Immature natural killer cell (primary cell): ENCODE results near the gene ITPRID2. TPM values are rescaled to one million over a fixed set of nuclear protein-coding genes. Genes with fewer than 3 reads are reported as not detected.

ENCODE experiments used
- DNase-seq, 3 donors: peaks; one replicate each; pipeline ENCODE4 v3.0.0; 2022; ENCODE audit warnings: mixed read lengths in 1 of 3
- H3K27ac Mint-ChIP-seq, 6 donors: one replicate each; pipeline ENCODE4 v1.8.0; 2020; ENCODE audit warnings: mixed read lengths in 6 of 6, mild to moderate bottlenecking in 5 of 6, inconsistent platforms in 4 of 6, moderate library complexity in 3 of 6
- H3K27me3 Mint-ChIP-seq, 3 donors: one replicate each; pipeline ENCODE4 v1.8.0; 2020 to 2021; ENCODE audit warnings: low read depth in 3 of 3, mild to moderate bottlenecking in 3 of 3, mixed read lengths in 3 of 3, moderate library complexity in 3 of 3, inconsistent platforms in 1 of 3
- H3K36me3 Mint-ChIP-seq, 3 donors: one replicate each; pipeline ENCODE4 v1.8.0; 2020; ENCODE audit warnings: mixed read lengths in 3 of 3, inconsistent platforms in 2 of 3, mild to moderate bottlenecking in 2 of 3
- H3K4me1 Mint-ChIP-seq, 2 donors: one replicate each; pipeline ENCODE4 v1.8.0; 2020; ENCODE audit warnings: inconsistent platforms in 2 of 2, mild to moderate bottlenecking in 2 of 2, mixed read lengths in 2 of 2, moderate library complexity in 1 of 2
- H3K4me3 Mint-ChIP-seq, 5 donors: one replicate each; pipeline ENCODE4 v1.8.0; 2020; ENCODE audit warnings: mild to moderate bottlenecking in 5 of 5, mixed read lengths in 5 of 5, inconsistent platforms in 3 of 5, moderate library complexity in 3 of 5
- H3K9me3 Mint-ChIP-seq, 6 donors: one replicate each; pipeline ENCODE4 v1.8.0; 2020; ENCODE audit warnings: mild to moderate bottlenecking in 6 of 6, mixed read lengths in 6 of 6, inconsistent platforms in 4 of 6, moderate library complexity in 3 of 6
- polyA plus RNA-seq, 3 donors: library from polyadenylated mRNA; unstranded; fragments of 300-500 nt; fragmentation: Illumina TruSeq; gene quantifications; one replicate each; pipeline ENCODE4 v1.2.3, GENCODE V29; 2021

Gene ITPRID2
- polyA plus RNA-seq, 3 donors from 2014 or later = 3.2 to 9.3 (median 8.7) TPM

DNA sequence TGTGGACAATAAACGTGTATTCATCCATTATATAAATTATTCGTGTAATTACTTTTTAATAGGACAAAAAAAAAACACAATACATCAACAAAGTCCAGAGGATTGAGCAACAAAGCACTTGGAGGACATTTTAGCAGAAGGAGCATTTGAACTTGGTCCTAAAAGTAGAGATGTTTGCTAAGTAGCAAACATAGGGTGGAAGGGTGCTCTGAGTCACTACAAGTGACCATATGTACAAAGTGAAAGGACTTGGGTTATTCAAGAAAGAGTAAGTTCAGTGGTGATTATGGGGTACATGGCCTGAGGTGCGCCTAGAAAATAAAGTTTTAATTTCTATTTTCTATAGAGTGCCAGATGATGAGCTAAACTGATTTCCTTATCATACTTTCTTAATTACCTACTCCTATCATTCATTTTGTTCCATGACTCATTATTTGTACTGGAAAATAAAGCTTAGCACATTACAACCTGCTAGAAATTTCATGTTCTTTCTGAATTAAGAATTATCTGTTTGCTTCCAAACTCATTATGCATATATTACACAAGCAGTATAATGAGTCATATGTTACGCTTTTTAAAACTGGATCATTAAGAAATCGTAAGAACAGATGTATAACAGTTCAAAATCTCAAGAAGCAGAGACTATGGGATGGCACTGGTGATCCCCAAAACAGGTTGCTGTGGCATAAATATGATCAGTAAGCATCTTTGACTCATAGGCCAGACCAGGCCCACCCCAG is 81.1 kb downstream of the ITPRID2 start:
- peaks cover 0 to 6% (median 0%) of the 10 kb centered on the region in 6 donors for H3K9me3 Mint-ChIP-seq
- no peaks in the 10 kb centered on the region for H3K36me3 Mint-ChIP-seq
- H3K4me3 Mint-ChIP-seq = no peak overlapping the region
- H3K4me1 Mint-ChIP-seq = no peaks in the 10 kb centered on the region
- DNase-seq = no peak
- H3K27ac Mint-ChIP-seq = no peak overlapping the region
- peaks cover 0 to 8% (median 8%) of the 10 kb centered on the region in 3 donors for H3K27me3 Mint-ChIP-seq

DNA sequence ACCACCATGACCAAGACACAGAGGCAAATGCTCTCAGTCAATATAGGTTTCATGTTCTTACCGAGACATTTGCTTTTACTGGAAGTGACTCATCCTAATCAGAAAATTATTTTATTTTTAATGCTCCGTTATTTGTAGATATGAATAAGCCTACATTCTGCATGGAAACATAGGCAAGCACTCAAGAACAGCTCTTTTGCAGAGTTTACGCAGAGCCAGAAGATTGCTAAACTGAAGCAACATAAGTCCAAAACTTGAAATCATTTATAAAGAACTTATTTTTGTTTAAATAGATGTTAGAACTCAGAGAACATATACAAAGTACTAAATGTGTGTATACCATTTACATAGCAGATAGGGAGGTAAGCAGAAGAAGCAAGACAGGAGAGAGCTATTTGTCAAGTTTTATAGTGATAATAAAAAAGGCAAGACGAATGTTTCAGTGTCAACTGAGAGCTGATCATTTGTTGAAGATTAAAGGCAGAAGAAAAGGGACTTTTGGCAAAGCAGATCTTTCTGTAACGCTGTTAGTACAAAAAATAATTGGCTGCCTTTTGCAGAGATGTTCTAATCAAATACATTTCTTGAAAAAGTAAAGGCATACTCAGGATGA is 81.7 kb downstream of the ITPRID2 start:
- Mint-ChIP-seq H3K4me3 (no peak overlapping the region), H3K27ac (no peak overlapping the region), H3K27me3 (peaks cover 0 to 5% (median 4%) of the 10 kb centered on the region in 3 donors), H3K36me3 (no peaks in the 10 kb centered on the region), H3K9me3 (peaks cover 0 to 6% (median under 1%) of the 10 kb centered on the region in 6 donors), H3K4me1 (no peaks in the 10 kb centered on the region)
- no peak for DNase-seq

DNA sequence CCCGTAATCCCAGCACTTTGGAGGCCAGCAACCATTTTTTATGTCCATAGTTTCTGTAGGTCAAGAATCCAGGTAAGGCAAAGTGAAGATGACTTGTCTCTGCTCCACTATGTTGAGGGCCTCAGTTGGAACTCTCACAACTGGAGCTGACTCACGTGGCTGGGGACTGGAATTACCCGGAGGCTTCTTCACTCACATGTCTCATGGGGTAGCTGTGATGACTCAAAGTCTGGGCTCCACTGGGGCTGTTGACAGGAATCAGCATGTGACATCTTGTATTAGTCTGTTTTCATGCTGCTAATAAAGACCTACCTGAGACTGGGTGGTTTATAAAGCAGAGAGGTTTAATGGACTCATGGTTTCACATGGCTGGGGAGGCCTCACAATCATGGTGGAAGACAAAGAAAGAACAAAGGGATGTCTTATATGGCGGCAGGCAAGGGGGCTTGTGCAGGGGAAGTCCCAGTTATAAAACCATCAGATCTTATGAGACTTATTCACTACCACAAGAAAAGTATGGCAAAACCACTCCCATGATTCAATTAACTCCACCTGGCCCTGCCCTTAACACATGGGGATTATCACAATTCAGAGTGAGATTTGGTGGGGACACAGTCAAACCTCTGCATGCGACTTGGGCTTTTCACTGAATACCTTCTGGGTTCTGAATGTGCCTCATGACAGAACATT is 86.3 kb downstream of the ITPRID2 start:
- peaks cover 0 to 11% (median 3%) of the 10 kb centered on the region in 3 donors for H3K27me3 Mint-ChIP-seq
- no peaks in the 10 kb centered on the region for H3K36me3 Mint-ChIP-seq
- no peak overlapping the region for H3K4me3 Mint-ChIP-seq

DNA sequence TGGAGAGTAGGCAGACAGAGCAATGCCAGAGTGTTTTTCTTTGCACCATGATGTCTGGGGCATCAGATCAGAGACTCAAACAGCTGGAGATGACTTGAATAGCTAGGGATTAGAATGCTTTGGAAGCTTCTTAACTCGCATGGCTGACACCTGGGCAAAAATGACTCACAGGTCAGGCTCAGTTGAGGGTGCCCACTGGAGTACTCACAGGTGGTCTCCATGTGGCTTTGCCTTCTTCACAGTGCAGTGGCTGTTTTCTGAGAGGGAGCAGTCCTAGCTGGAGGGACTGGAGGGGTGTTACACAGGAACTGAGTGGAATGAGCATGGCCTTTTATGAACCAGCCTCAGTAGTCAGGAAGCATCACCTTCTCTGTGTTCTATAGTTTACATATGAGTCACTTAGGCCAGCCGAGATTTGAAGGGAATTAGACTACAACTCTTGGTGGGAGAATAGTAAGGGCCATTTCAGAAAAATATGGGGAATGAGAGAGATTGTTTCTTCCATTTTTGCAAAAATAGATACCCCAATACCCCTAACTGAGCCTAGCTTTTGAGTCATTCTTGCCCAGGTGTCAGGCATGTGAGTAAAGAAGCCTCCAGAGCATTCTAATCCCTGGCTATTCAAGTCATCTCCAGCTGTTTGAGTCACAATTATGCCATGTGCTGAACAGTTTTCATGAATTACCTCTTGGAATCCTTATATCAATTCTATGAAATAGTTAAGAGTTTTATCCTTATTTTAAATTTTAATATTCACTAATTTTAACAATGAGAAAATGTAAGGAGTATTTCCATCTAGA is 87.0 kb downstream of the ITPRID2 start:
- H3K9me3 Mint-ChIP-seq = peaks cover 0 to 2% (median 0%) of the 10 kb centered on the region in 6 donors
- H3K4me3 Mint-ChIP-seq = no peak overlapping the region
- H3K27me3 Mint-ChIP-seq = peaks cover 0 to 16% (median 3%) of the 10 kb centered on the region in 3 donors
- H3K4me1 Mint-ChIP-seq = no peaks in the 10 kb centered on the region
- H3K27ac Mint-ChIP-seq = no peak overlapping the region
- DNase-seq = no peak
- H3K36me3 Mint-ChIP-seq = no peaks in the 10 kb centered on the region

More for the DNA sequence above, 86.3 kb downstream of the ITPRID2 start:
- DNase-seq = no peak
- H3K9me3 Mint-ChIP-seq = peaks cover 0 to 2% (median 0%) of the 10 kb centered on the region in 6 donors
- H3K27ac Mint-ChIP-seq = no peak overlapping the region
- H3K4me1 Mint-ChIP-seq = no peaks in the 10 kb centered on the region

Other genes with a start within 250 kb of the ITPRID2 start
- 10 to 100 TPM; 15.5 to 19.6 (median 15.8) TPM for gene CERKL, start 234.6 kb upstream of the ITPRID2 start, polyA plus RNA-seq
- not detected for gene NEUROD1, start 211.2 kb upstream of the ITPRID2 start, polyA plus RNA-seq
- gene PPP1R1C, start 94.1 kb downstream of the ITPRID2 start, polyA plus RNA-seq = not detected